IMR-90 (cell line): Measurements from ENCODE around the gene CLEC11A. TPM values are rescaled to one million over a fixed set of nuclear protein-coding genes. Genes with fewer than 3 reads are reported as not detected.

ENCODE experiments used
- ATAC-seq: fragments of 200-7000 bp; cut with Tn5 transposase; 2 replicates; pipeline ENCODE4 v1.9.1; 2020; ENCODE audit warnings: low read depth, mild to moderate bottlenecking, moderate library complexity
- BruUV-seq: library from RNA; stranded (reverse); fragments of 400-500 nt; replicated peaks from 2 replicates; lab custom pipeline; 2021; lab: Mats Ljungman, UMichigan
- CTCF ChIA-PET: fragments of 300-600 bp; formaldehyde crosslinking; extraction: SDS; loops from one replicate; lab custom pipeline; 2021; ENCODE audit warnings: antibody characterized with exemption; lab: Yijun Ruan, JAX
- POLR2A ChIA-PET: fragments of 300-600 bp; sonication (Branson Sonifier 250); formaldehyde crosslinking; loops from one replicate; lab custom pipeline; 2022; ENCODE audit warnings: antibody characterized with exemption; ENCODE audit not compliant: unreplicated experiment; lab: Charles Lee
- DNase-seq: peaks from one replicate; pipeline ENCODE4 v3.0.0; 2013
- H2AFZ ChIP-seq: replicated peaks from 2 replicates; pipeline ENCODE3; 2013; ENCODE audit warnings: low read length, mild to moderate bottlenecking; ENCODE audit not compliant: poor library complexity
- H2AK5ac ChIP-seq: 2 replicates; pipeline ENCODE4 v1.6.1; 2013; ENCODE audit warnings: low read depth, low read length, inconsistent platforms
- H2AK9ac ChIP-seq: replicated peaks from 2 replicates; pipeline ENCODE3; 2013; ENCODE audit warnings: mild to moderate bottlenecking, low read depth, low read length, moderate library complexity; ENCODE audit not compliant: poor library complexity
- H2BK120ac ChIP-seq: 2 replicates; pipeline ENCODE4 v1.6.1; 2013; ENCODE audit warnings: low read depth, low read length, inconsistent platforms
- H2BK15ac ChIP-seq: 3 replicates; pipeline ENCODE4 v1.6.1; 2013; ENCODE audit warnings: low read depth, low read length, inconsistent platforms
- H2BK20ac ChIP-seq: 2 replicates; pipeline ENCODE4 v1.6.1; 2013; ENCODE audit warnings: low read depth, mild to moderate bottlenecking, inconsistent platforms, low read length, moderate library complexity
- H2BK5ac ChIP-seq: 2 replicates; pipeline ENCODE4 v1.6.1; 2013; ENCODE audit warnings: mild to moderate bottlenecking, low read depth, low read length, inconsistent platforms; ENCODE audit not compliant: poor library complexity, severe bottlenecking
- H3K14ac ChIP-seq: replicated peaks from 2 replicates; pipeline ENCODE4 v1.6.1; 2013; ENCODE audit warnings: low read depth, low read length, inconsistent platforms
- H3K18ac ChIP-seq: 2 replicates; pipeline ENCODE4 v1.6.1; 2013; ENCODE audit warnings: low read depth, low read length, control low read depth
- H3K23ac ChIP-seq: 2 replicates; pipeline ENCODE4 v1.6.1; 2013; ENCODE audit warnings: low read depth, low read length, inconsistent platforms
- H3K27ac ChIP-seq: 2 replicates; pipeline ENCODE4 v1.5.1; 2013; ENCODE audit warnings: mild to moderate bottlenecking, control low read depth, low read length; ENCODE audit not compliant: insufficient read depth
- H3K27me3 ChIP-seq: 2 replicates; pipeline ENCODE4 v1.6.1; 2013; ENCODE audit warnings: low read length; ENCODE audit not compliant: control insufficient read depth, insufficient read depth
- H3K36me3 ChIP-seq: 2 replicates; pipeline ENCODE4 v1.6.1; 2013; ENCODE audit warnings: low read length, mixed read lengths; ENCODE audit not compliant: control insufficient read depth, insufficient read depth
- H3K4ac ChIP-seq: 2 replicates; pipeline ENCODE4 v1.6.1; 2013; ENCODE audit warnings: low read depth, low read length, inconsistent platforms
- H3K4me1 ChIP-seq: 2 replicates; pipeline ENCODE4 v1.6.1; 2013; ENCODE audit warnings: low read length, mixed read lengths; ENCODE audit not compliant: control insufficient read depth, insufficient read depth
- H3K4me2 ChIP-seq: 2 replicates; pipeline ENCODE4 v1.6.1; 2013; ENCODE audit warnings: low read depth, mild to moderate bottlenecking, control low read depth, low read length, moderate library complexity
- H3K4me3 ChIP-seq: 2 replicates; pipeline ENCODE4 v1.5.1; 2013; ENCODE audit warnings: low read depth, mild to moderate bottlenecking, control low read depth, low read length, moderate library complexity; ENCODE audit not compliant: insufficient read depth
- H3K56ac ChIP-seq: 2 replicates; pipeline ENCODE4 v1.6.1; 2013; ENCODE audit warnings: low read length, inconsistent platforms; ENCODE audit not compliant: insufficient read depth; ENCODE audit errors: extremely low read depth
- H3K79me1 ChIP-seq, 2 experiments: 2 replicates each; pipeline ENCODE4 v1.6.1; 2013; ENCODE audit warnings: low read length in 2 of 2, inconsistent platforms in 1 of 2, low read depth in 1 of 2
- H3K9ac ChIP-seq: 2 replicates; pipeline ENCODE4 v1.6.1; 2013; ENCODE audit warnings: low read depth, low read length, control low read depth
- H3K9me1 ChIP-seq: 2 replicates; pipeline ENCODE4 v1.6.1; 2013; ENCODE audit warnings: low read length, inconsistent platforms; ENCODE audit not compliant: insufficient read depth
- H3K9me3 ChIP-seq: 2 replicates; pipeline ENCODE4 v1.6.1; 2013; ENCODE audit warnings: low read length; ENCODE audit not compliant: control insufficient read depth, insufficient read depth
- H4K20me1 ChIP-seq: 2 replicates; pipeline ENCODE4 v1.6.1; 2013; ENCODE audit warnings: low read length, inconsistent platforms; ENCODE audit not compliant: insufficient read depth
- H4K5ac ChIP-seq: 2 replicates; pipeline ENCODE4 v1.6.1; 2013; ENCODE audit warnings: mild to moderate bottlenecking, low read depth, low read length, control low read depth
- H4K8ac ChIP-seq, 2 experiments: 2 replicates each; pipeline ENCODE4 v1.6.1; 2013; ENCODE audit warnings: low read depth in 2 of 2, low read length in 2 of 2, control low read depth in 1 of 2, inconsistent platforms in 1 of 2
- H4K91ac ChIP-seq: 2 replicates; pipeline ENCODE4 v1.6.1; 2013; ENCODE audit warnings: low read depth, low read length, inconsistent platforms; ENCODE audit not compliant: insufficient read depth
- MXI1 ChIP-seq: IDR thresholded peaks from 2 replicates; pipeline ENCODE4 v1.6.1; 2012; ENCODE audit warnings: low read depth, mild to moderate bottlenecking, low read length, moderate library complexity, borderline replicate concordance
- NFE2L2 ChIP-seq: fragments of 150-350 bp; IDR thresholded peaks from 2 replicates; pipeline ENCODE4 v1.6.1; 2016; ENCODE audit warnings: low read depth, mild to moderate bottlenecking, low read length
- RAD21 ChIP-seq: IDR thresholded peaks from 2 replicates; pipeline ENCODE4 v1.6.1; 2012; ENCODE audit warnings: low read length, improper control_type of control experiment
- RCOR1 ChIP-seq: IDR thresholded peaks from 2 replicates; pipeline ENCODE4 v1.6.1; 2012; ENCODE audit warnings: mild to moderate bottlenecking, low read length, improper control_type of control experiment; ENCODE audit not compliant: insufficient replicate concordance
- RFX5 ChIP-seq: IDR thresholded peaks from 2 replicates; pipeline ENCODE4 v1.8.0; 2012; ENCODE audit warnings: low read depth, mild to moderate bottlenecking, low read length, moderate library complexity
- SMC3 ChIP-seq: fragments of 150-350 bp; IDR thresholded peaks from 2 replicates; pipeline ENCODE4 v1.6.1; 2016; ENCODE audit warnings: low read depth, mild to moderate bottlenecking, antibody characterized with exemption, low read length, moderate library complexity
- WGBS, 2 experiments: methylation state at CpG; one replicate each; pipeline versions ENCODE4 v1.1.5 to v1.1.7; 2013; ENCODE audit warnings: missing lambda C conversion rate in 2 of 2; ENCODE audit not compliant: insufficient read length in 1 of 2; ENCODE audit errors: extremely low coverage in 2 of 2; 5-methylcytosine and 5-hydroxymethylcytosine counted together
- dilution Hi-C: fragments of 300-500 bp; cut with HindIII; formaldehyde crosslinking; loops from one replicate; pipeline ENCODE4 v1.14.3; 2018; ENCODE audit warnings: low sequenced_read_pairs; ENCODE audit not compliant: unreplicated experiment
- in situ Hi-C: fragments of 300-500 bp; cut with MboI; formaldehyde crosslinking; loops from 3 replicates; pipeline ENCODE4 v1.14.3; 2019; ENCODE audit warnings: low sequenced_read_pairs, inconsistent platforms, mixed read lengths
- intact Hi-C: fragments of 100-400 bp; cut with micrococcal nuclease; formaldehyde crosslinking; loops from 2 replicates; pipeline ENCODE4 v1.10.0; 2022
- polyA plus RNA-seq, 3 experiments: library from polyadenylated mRNA; depleted of rRNA; stranded (reverse); fragments of >200 nt; gene quantifications; 2 replicates each; pipeline ENCODE4 v1.2.3, GENCODE V29; 2012; ENCODE audit warnings: low replicate concordance in 1 of 3
- total RNA-seq: library from RNA; depleted of rRNA; stranded (reverse); fragments of >200 nt; gene quantifications from 2 replicates; pipeline ENCODE4 v1.2.3, GENCODE V29; 2012

The CLEC11A gene
- total and polyA plus RNA-seq, 2 of the 4 experiments (the other 2 are of a cell fraction): 17.0 to 152 TPM

DNA sequence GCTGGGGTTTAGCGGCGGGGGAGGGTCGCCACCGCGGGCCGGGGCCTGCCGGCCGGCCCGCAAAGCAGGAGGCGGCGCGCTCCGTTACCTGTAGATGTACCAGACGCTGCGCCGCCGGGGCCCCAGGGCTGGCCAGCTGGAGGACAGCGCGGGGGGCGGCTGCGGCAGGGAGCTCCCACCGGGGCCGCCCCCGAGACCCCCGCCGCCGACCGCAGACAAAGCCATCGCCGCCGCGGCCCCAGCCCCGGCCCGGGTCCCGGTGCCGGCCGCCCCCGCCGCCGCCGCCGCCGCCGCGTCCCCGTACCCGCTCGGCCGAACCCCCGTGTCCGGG, 28.4 kb upstream of the CLEC11A start (continued):
- TF ChIP-seq RCOR1: no peak
- TF ChIP-seq MXI1: no peak
- no peak for TF ChIP-seq RFX5
- TF ChIP-seq RAD21: no peak
- no peak for TF ChIP-seq SMC3

DNA sequence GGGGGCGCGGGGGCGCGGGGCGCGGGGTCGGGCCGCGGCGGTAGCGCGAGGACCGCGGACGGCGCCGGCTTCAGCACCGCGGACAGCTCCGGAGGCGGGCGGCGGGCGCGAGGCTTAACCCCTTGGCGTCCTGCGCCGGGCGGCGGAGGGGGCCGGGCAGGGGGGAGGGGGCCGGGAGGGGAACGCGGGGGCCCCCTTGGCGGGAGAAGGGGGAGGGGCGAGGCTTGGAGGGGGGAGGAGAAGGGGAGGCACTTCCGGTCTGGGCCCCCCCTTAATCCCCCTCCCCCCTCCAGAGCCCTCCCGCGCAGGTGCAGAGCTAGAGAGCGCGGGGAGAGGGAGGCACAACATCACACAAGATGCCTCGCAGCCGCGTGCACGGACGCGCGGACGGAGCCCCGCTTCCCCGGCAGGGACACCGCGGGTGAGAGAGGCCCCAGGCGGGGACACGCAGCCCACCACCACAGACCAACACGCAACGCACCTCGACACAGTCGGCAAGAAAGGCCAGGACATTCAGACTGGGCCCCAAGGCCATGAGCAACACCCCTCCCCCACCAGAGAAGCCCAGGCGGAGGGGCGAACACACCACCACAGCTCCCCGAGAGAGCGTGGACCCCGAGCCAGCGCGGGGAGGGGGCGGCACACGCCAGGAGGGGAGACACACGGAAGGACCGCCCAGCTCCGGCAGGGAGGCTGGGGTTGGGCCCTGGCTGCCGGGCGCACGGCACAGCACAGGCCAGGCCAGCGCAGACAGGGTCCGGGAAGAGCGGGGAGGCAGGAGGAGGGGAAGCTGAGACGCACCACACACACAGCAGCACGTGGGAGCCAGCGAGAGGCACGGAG, 27.7 kb upstream of the CLEC11A start:
- H3K9me1 ChIP-seq: peaks cover 3% of the 10 kb centered on the region; the same call in 1 of the 2 replicates
- H3K23ac ChIP-seq: no peak overlapping the region
- TF ChIP-seq NFE2L2 (no peak), MXI1 (0 out of 2 replicates have a peak, but pooled peaks have one; percentile 28), SMC3 (no peak)
- dilution Hi-C loops: no loop called here
- no peak overlapping the region for H4K5ac ChIP-seq
- no peak overlapping the region for H3K9ac ChIP-seq
- H3K56ac ChIP-seq: no peak overlapping the region
- ATAC-seq (peak; percentile 88), DNase-seq (no peak)
- no peaks in the 10 kb centered on the region for H3K79me1 ChIP-seq
- WGBS, 2 experiments: 0% methylated on average over 1 of the region's 81 CpGs; no CpG with 5 or more reads in 1 of the 2 experiments
- no peak overlapping the region for H2AFZ ChIP-seq
- no peak overlapping the region for H3K18ac ChIP-seq
- CTCF ChIA-PET: no interaction called here
- no peaks in the 10 kb centered on the region; the same call in 1 of the 2 replicates for H3K4me1 ChIP-seq
- in situ Hi-C loops: no loop called here
- no peak overlapping the region for H2BK15ac ChIP-seq
- no TSS peak for BruUV-seq
- H3K4me2 ChIP-seq: no peak overlapping the region
- POLR2A ChIA-PET: no interaction called here
- no peaks in the 10 kb centered on the region for H3K36me3 ChIP-seq
- no peak overlapping the region for H2AK9ac ChIP-seq
- no peak overlapping the region for H2BK20ac ChIP-seq
- no peaks in the 10 kb centered on the region; the same call in none of the 2 replicates for H4K20me1 ChIP-seq
- no peak overlapping the region for H4K91ac ChIP-seq
- peaks cover 36% of the 10 kb centered on the region for H3K27me3 ChIP-seq
- no peak overlapping the region for H3K4me3 ChIP-seq
- H2AK5ac ChIP-seq: no peak overlapping the region
- no peak overlapping the region for H3K4ac ChIP-seq
- H3K9me3 ChIP-seq: no peaks in the 10 kb centered on the region
- no peak overlapping the region for H3K14ac ChIP-seq
- no peak overlapping the region for H2BK5ac ChIP-seq
- no peak overlapping the region for H2BK120ac ChIP-seq
- H3K27ac ChIP-seq: no peak overlapping the region
- no peak overlapping the region for H4K8ac ChIP-seq
- intact Hi-C loops: no loop called here
